HG03469 (cell line): ENCODE measurements around the gene ARHGAP32.

Source experiments
- ATAC-seq: cut with Tn5 transposase; IDR thresholded peaks from one replicate; pipeline ENCODE4 v1.9.1; 2021; ENCODE audit warnings: mild to moderate bottlenecking, moderate library complexity, moderate number of reproducible peaks; ENCODE audit not compliant: unreplicated experiment

ARHGAP32 gene

DNA sequence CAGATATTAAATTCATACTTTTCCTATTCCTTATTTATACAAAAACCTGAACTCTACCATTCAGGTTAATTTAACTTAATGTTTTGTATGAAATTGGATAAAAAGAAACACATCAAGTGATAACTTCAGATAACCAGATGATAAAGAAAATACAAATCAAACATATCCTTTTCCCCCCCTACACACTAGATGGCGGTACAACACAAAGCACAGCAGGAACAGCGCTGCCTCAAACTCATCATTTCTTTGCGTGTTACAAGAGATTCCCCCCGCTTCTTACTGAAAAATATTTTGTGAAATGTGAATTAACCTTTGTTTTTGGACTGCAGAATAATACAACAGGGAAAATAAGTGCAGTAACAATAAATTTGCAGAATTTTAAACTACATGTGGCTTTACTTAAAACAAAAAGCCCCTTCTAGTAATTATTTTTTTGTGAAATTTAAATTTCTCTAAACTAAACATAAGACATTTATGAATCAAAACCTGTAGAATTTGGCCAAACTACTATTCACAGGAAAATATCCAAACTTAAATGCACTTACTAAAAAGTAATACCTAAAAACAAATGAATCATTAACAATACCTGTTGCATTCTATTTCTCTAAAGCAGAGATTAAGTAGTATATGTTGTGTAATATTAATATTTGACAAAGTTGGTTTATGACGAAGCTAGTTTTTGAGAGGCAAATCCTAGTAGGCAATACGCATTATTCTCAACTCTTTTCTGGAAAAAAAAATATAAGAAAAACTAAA, 74.4 kb downstream of the ARHGAP32 start:
- ATAC-seq: peak; percentile 64

DNA sequence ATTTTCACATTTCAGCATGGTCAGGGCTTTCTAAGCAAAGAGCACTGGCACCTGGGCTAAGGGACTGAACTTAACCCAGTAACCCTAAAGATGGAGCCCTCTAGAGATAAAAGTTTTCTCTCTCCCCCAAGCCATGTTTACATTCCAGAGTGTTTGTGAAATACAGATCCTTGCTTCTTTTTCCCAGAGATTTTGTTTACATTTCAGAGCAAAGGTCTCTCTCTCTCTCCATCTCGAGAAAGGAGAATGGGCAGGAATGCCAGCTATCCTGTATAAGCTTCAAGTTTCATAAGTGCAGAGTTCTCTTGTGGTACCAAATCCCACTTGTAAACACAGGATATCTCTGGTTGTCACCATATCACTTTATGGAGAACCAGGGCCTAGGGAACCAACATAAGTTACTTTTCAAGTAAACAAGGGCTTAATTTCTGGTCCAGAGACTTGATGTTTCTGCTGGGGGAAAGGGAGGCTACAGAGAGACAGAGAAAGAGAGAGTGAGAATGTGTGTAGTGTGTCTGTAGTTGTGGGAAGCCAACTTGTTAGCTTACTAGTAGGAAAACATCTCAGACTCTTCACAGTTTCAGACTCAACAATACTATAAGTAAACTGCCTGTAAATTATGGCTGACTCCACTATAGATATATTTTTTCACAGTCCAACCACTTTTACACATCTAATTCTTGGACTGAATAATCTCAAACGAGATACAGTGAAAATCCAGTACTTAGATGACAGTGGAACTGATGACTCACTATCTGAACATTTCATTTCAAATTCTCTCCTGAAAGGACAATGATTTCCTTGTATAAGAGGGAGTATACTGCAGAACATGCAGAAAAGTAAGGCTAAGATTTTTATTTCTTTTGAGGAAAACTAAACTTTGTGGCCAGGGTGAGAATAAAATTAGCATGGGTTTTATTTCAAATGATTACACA, 76.2 kb downstream of the ARHGAP32 start:
- ATAC-seq: no peak

DNA sequence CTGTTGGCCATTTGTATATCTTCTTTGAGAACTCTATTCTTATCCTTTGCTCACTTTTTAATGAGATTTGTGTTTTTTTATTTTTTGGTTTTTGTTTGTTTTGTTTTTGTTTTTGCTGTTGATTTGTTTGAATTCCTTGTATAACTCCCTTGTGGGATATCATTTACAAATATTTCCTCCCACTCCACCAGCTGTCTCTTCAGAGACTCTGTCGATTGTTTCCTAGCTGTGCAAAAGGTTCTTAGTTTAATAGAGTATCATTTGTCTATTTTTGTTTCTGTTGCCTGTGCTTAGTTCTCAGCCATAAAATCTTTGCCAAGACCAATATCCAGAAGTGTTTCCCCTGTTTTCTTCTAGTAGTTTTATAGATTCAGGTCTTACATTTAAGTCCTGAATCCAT, 82.4 kb downstream of the ARHGAP32 start:
- no peak for ATAC-seq

DNA sequence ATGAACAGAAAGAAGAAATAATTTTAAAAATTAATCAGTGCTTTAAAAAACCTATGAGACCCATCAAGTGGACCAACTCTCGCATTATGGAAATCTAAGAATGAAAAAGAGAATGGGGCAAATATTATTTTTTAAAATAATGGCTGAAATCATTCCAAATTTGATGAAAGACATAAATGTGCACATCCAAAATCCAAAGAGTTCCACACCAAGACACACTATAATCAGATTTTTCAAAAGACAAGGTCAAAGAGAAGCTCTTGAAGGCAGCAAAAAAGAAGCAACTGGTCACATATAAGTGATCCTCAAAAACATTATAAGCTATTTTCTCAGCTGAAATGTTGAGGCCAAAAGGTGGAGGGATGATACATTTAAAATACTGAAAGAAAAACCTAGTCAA, 85.3 kb downstream of the ARHGAP32 start:
- ATAC-seq: no peak

DNA sequence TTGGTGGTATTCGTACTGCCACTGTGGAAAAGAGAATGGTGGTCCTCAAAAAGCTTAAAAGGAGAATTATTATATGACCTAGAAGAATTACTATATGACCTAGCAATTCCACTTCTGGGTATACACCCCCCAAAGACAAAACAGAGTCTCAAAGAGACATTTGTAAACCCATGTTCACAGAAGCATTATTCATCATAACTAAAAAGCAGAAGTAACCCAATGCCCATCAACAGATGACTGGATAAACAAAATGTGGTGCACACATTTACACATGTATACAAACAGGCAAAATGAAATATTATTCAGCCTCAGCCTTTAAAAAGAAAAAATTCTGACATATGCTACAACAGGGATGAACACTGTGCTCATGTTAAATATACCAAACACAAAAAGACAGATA, 89.4 kb downstream of the ARHGAP32 start:
- ATAC-seq: no peak

DNA sequence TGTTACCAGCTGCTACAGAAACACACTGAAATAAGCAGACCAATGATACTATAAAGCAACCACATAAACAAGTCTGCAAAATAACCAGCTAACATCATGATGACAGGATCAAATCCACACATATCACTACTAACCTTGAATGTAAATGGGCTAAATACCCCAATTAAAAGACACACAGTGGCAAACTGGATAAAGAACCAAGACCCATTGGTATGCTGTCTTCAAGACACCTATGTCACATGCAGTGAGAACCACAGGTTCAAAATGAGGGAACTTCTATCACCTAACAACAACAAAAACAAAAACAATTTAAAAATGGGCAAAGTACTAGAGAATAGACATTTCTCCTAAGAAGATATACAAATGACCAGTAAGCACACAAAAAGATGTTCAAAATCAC, 89.9 kb downstream of the ARHGAP32 start:
- ATAC-seq: no peak

DNA sequence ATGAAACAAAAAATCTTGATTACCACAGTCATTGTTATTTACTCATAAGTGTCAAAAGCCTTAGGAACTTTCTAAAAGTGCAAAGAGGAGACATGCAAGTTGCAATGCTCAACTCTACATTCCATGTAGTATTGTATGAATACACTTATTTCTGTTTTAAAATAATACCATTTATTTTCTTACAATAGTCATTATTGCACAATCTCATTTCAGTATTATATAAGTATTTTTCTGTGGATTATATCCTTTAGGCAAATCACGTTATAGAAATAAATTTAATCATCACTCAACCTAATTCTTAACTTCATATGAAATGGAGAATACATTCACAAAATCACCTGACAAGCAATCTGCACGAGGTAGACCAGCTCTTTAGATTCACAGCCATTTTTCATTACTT, 98.8 kb downstream of the ARHGAP32 start:
- ATAC-seq: no peak

DNA sequence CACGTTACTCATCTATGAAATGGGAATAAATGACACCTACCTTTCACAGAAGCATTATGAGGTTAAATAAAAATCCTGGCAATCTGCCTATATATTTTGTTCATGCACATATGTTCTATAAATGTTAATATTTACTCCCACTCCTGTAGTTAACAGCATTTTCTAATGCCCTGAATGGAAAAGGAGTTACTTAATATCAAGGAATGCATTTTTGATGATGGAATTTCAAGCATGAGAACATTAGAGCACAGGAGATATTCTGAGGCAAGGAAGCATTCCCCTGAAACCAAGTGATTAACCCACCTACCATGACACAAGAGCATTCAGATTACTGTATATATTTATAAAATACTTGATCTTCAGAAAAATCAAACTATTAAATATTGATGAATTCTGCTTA, 102.1 kb downstream of the ARHGAP32 start:
- ATAC-seq: no peak

DNA sequence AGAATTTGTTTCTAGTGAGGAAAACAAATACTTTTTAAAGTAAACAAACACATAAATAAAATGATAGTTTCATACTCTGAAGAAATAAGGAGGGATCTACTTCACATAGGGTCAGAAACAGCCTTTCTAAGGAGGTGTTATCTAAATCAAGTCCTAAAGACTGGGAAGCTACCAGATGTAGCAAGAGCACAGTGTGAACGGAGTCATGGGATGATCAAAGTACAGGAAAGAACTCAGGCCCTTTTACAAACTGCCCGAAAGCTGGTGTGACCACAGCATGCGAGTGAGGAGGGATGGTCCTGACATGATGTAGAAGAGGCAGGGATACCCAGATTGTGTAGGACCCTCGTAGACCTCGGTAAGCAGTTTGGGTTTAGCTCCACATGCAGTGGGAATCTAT, 102.8 kb downstream of the ARHGAP32 start:
- ATAC-seq: no peak

DNA sequence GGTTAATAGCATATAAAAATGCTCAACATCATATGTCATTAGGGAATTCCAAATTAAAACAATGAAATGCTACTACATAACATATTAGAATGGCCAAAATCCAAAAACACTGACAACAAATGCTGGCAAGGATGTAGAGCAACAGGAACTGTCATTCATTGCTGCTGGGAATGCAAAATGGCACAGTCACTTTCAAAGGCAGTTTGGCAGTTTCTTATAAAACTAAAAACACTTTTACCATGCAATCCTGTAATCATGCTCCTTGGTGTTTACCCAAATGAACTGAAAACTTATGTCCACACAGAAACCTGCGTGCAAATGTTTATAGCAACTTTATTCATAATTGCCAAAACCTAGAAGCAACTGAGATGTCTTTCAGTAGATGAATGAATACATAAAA, 105.1 kb downstream of the ARHGAP32 start:
- no peak for ATAC-seq

DNA sequence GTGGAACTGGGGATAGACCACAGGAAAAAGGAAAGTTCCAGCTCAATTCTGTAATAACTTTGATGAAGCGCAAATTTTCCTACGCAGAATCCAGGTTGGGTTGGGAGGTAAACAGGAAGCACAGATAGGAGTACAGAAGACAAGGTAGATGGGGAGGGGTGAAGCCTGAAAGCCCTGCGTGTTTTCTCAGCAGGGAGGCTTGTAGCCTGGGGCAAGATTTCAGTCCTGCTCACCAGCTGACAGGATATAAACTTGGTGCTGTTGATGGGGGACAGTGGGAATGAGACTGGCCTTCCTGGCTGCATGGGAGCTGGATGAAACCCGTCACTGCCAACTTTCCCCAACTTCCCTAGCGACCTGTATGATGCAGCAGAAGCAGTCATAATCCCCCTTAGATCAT, 114.9 kb downstream of the ARHGAP32 start:
- no peak for ATAC-seq

DNA sequence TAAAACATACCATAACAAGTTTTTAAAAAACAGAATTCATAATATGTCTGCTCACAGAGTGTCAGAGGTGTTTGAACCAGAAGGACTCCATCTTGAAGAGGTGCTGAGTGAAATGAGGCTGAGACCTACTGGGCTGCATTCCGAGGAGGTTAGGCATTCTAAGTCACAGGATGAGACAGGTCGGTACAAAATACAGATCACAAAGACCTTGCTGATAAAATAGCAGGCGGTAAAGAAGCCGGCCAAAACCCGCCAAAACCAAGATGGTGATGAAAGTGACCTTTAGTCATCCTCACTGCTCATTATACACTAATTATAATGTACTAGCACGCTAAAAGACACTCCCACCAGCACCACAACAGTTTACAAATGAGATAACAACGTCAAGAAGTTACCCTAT, 116.4 kb downstream of the ARHGAP32 start:
- no peak for ATAC-seq

DNA sequence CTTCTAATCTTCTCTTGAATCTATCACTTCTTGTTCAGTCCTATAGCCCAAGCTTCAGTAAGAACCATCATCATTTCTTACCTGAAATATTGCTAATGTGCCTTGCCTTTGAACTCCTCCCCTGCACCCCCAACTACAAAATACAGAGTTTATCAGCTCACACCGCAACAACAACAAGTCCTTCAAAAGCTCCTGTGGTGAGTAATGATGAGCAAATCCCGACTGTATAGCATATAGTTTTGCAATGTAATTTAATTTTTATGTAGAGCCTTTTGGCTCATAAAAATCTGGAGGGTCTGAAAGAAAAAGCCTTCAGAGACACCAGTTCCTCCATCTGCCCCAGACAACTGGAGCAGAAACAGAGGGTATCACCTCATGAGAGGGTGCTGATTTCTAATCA, 124.7 kb downstream of the ARHGAP32 start:
- no peak for ATAC-seq

DNA sequence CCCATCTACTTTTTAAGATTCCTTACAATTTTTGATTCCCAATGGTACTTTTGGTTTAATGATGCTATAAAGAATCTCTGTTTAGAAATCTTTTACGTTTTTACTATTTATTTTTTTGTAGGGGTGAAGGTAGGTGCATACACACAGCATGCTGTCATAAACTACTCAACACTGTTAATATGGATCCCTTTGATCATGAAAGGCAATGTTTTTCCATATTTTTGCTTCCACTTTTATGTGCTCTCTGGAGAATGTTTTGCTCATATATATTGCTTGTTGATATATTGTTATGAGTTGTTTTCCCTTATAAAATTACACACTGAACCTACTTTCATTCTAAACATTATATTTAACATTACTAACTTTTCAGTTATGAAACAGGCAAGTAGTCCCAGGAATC, 125.9 kb downstream of the ARHGAP32 start:
- no peak for ATAC-seq

DNA sequence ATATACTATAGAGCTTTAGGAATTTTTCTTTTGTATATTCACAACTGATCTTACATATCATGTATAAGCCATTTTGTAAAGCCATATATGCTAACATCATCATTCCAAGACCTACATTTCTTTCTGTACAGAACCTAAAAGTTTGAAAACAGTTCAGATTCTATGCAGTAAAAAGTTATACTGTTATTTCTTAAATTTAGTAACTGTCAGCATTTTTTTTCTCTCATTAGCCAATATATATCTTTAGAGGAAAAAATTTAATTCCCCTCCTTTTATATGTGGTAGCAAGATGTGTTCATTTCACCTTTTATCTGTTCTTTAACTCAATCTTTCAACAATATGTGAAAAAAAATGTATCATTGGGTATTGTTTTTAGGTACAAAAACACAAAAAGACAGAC, 129.0 kb downstream of the ARHGAP32 start:
- ATAC-seq: no peak

DNA sequence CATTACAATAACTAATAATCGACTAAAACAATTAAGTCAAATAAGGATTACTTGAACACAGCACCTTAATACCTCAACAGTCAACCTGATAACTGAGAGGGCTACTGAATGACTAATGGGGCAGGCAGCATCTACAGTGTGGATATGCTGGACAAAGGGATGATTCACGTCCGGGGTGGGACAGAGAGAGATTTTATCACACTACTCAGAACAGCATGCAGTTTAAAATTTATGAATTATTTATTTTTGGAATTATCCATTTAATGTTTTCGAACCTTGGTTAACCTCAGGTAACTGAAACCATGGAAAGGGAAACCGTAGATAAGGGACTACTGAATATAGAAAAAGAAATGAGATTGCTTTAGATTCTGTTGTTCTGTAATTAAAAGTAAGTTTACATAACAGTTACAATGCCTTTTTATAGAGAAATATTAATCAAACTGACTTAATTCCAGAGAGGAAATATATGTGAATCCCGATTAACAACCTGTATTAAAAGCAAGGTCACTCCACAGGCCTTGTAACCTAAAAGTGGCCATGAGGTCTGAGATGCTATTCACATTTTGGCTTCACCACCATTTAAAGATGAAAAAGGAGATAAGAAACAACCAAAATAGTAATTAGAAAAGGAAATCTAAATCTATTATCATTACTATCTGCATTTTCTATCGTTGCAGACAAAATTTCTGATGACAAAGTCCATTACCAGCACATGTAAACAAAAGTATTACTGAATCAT, 130.5 kb downstream of the ARHGAP32 start:
- no peak for ATAC-seq

DNA sequence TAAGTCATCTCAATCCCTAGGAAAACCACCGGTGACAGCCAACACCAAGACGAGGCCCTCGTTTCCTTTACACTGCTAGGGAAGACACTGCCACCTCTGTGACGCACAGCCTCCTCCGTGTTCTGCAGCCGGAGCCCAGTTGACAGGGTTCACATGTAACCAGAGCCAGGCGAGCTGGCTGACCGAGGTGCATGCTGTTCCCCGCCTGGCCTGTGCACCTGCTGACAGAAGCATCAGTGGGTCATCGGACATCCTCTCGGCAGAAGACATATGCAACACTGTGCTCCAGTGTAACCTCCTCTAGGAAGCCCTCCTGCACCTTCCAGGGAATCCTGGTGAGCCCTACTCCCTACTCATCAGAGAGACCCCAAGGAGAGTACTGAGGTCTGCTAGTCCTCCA, 135.2 kb downstream of the ARHGAP32 start:
- ATAC-seq: no peak

DNA sequence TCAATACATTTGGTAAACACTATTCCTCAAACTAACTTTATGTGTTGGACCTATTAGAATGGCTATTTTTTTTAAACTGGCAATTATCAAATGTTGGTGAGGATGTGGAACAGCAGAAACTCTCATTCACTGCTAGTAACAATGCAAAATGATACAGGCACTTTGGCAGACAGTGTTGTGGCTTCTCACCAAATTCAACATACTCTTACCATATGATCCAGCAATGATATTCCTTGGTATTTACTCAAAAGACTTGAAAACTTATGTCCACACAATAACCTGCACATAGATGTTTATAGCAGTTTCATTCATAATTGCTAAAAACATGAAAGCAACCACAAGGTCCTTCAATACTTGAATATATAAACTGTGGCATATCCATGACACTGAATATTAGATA, 136.9 kb downstream of the ARHGAP32 start:
- no peak for ATAC-seq

DNA sequence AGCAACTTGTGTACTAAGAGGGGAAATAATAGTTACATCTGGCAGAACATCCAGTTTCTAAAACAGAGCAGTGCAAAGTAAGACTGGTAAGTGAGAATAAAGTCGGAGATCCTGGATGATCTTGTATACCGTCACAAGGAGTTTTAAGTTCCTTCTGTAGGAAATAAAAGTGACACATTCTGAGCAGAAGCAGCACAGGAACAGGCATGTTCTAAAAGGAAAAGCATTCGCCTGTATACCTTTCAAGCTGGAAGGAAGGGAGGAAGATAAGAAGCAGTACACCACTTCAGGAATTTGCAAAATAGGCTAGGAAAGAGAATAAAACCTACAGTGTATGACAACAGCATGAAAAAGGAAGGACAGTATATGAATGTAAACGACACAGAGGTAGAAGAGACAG, 143.2 kb downstream of the ARHGAP32 start:
- ATAC-seq: no peak

DNA sequence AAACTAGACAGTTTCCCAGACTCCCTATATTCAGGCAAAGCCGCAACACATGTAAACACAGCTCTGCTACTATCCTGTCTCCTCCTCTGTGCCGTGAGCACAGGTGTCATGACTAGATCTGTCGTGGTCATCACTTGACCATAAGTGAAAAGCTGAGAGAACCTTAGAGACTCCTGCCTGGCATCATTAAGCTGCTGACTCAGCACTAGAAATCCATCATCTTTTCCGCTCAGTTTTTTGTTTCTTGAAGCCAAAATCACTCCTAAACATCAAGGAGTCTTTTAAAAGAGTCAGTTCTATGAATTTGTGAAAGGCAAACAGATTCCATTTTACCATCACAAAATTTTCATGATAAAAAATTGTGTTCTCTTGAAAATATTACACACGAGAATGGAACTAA, 147.0 kb downstream of the ARHGAP32 start:
- ATAC-seq: no peak

DNA sequence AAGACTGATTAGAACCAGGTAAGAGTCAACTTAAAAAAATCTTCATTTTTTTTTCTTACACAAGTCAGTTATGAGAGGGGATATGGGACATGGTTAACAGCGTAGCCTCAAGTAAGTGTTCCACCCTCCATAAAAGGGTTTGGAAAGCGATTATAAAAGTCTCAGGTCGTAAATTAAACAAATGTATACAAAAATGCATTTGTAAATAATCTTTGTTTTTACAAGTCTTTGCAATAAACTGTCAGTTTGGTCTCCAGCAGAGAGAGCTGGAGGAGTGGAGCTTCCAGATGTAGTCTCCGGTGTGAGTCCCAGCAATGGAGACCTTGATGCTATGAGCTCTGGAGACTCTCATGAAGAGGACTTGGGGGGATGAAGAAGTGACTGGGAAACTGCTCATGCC, 149.6 kb downstream of the ARHGAP32 start:
- no peak for ATAC-seq

DNA sequence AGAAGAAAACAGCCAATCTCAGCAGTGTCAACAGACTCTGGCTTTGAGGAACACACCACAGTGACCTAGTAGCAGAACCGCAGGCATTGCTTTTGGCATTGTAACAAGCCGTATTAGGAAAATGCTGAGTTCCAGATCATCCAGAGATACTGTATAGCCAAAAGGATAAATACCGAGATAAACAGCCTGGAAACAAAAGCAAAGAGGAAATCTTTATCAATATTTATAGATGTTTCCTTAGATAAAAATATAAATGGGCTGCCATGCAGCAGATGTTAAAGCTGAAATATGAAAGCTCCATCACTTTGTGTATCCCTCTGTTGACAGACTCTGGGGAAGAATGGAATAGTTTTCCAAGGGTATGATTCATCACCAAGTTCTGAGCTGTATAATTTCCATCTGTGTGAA, 150.5 kb downstream of the ARHGAP32 start:
- no peak for ATAC-seq
